HepG2 (cell line): ENCODE measurements around the gene NECTIN2.

Source experiments
- CREM ChIP-seq, 2 experiments: sonication (generic) in 1 of 2; formaldehyde crosslinking in 1 of 2; IDR thresholded peaks; 2 replicates each; pipeline versions ENCODE4 v1.4.0 to v1.6.1; 2016 to 2020; ENCODE audit warnings: antibody characterized with exemption in 1 of 2, mild to moderate bottlenecking in 1 of 2, missing genetic modification reagents in 1 of 2
- CTCF ChIP-seq: sonication (generic); formaldehyde crosslinking; IDR thresholded peaks from 2 replicates; pipeline ENCODE4 v1.5.0; 2020; ENCODE audit warnings: mild to moderate bottlenecking, missing genetic modification reagents, moderate library complexity
- GABPB1 ChIP-seq: IDR thresholded peaks from 2 replicates; pipeline ENCODE4 v1.6.1; 2016; ENCODE audit warnings: mild to moderate bottlenecking, missing genetic modification reagents, moderate library complexity, missing compliant biosample characterization
- KMT2A ChIP-seq: sonication (generic); formaldehyde crosslinking; IDR thresholded peaks from 2 replicates; pipeline ENCODE4 v1.4.0; 2020; ENCODE audit warnings: missing genetic modification reagents
- MEIS2 ChIP-seq: sonication (generic); formaldehyde crosslinking; IDR thresholded peaks from 2 replicates; pipeline ENCODE4 v1.9.0; 2021; ENCODE audit warnings: mild to moderate bottlenecking, missing genetic modification reagents
- PBX3 ChIP-seq: sonication (generic); formaldehyde crosslinking; IDR thresholded peaks from 2 replicates; pipeline ENCODE4 v1.8.1; 2023; ENCODE audit warnings: missing genetic modification reagents, inconsistent platforms, borderline replicate concordance
- RNF219 ChIP-seq: sonication (generic); formaldehyde crosslinking; IDR thresholded peaks from 2 replicates; pipeline ENCODE4 v1.5.0; 2020; ENCODE audit warnings: mild to moderate bottlenecking, missing genetic modification reagents
- SP2 ChIP-seq: sonication (generic); formaldehyde crosslinking; IDR thresholded peaks from 2 replicates; pipeline ENCODE4 v1.5.1; 2020; ENCODE audit warnings: mild to moderate bottlenecking, missing genetic modification reagents
- TARDBP ChIP-seq: sonication (generic); formaldehyde crosslinking; IDR thresholded peaks from 2 replicates; pipeline ENCODE4 v1.8.0; 2022; ENCODE audit warnings: mild to moderate bottlenecking, missing genetic modification reagents
- ZC3H13 ChIP-seq: sonication (generic); formaldehyde crosslinking; IDR thresholded peaks from 2 replicates; pipeline ENCODE4 v1.8.1; 2023; ENCODE audit warnings: mild to moderate bottlenecking, missing genetic modification reagents, moderate library complexity
- ZNF331 ChIP-seq: sonication (generic); formaldehyde crosslinking; IDR thresholded peaks from 2 replicates; pipeline ENCODE4 v1.4.0; 2020; ENCODE audit warnings: missing genetic modification reagents
- ZNF350 ChIP-seq: sonication (generic); formaldehyde crosslinking; IDR thresholded peaks from 2 replicates; pipeline ENCODE4 v1.4.0; 2020; ENCODE audit warnings: mild to moderate bottlenecking, low read depth, missing genetic modification reagents, borderline replicate concordance
- ZNF501 ChIP-seq: sonication (generic); formaldehyde crosslinking; IDR thresholded peaks from 2 replicates; pipeline ENCODE4 v1.5.1; 2020; ENCODE audit warnings: mild to moderate bottlenecking, moderate library complexity, missing genetic modification reagents
- ZSCAN20 ChIP-seq: sonication (generic); formaldehyde crosslinking; IDR thresholded peaks from 2 replicates; pipeline ENCODE4 v1.4.0; 2020; ENCODE audit warnings: missing genetic modification reagents, mild to moderate bottlenecking, borderline replicate concordance

GRCh38 chr19:44882063-44882462 is 36.0 kb downstream of the NECTIN2 start:
- TF ChIP-seq CTCF (CRISPR knock-in tag) (no peak), TARDBP (no peak), MEIS2 (no peak), SP2 (CRISPR knock-in tag) (no peak), RNF219 (CRISPR knock-in tag) (no peak), PBX3 (CRISPR knock-in tag) (no peak), ZNF331 (CRISPR knock-in tag) (no peak), ZNF350 (CRISPR knock-in tag) (no peak), KMT2A (no peak), ZNF501 (no peak), ZC3H13 (no peak), GABPB1 (CRISPR knock-in tag) (no peak), CREM (IDR thresholded peaks at IDR 0.05) (no peak), CREM (CRISPR knock-in tag; IDR thresholded peaks at IDR 0.05) (no peak), ZSCAN20 (CRISPR knock-in tag) (no peak)
